Neural cell (in vitro differentiated cells): ENCODE data around the gene RIOK1. TPM values are rescaled to one million over a fixed set of nuclear protein-coding genes. Genes with fewer than 3 reads are reported as not detected.

ENCODE experiments used
- H2AFZ ChIP-seq: fragments of 200-600, 300-800 bp; sonication (generic), shearing (Covaris generic); 2 replicates; pipeline ENCODE4 v1.6.0; 2014; ENCODE audit warnings: low read depth, mild to moderate bottlenecking, antibody characterized with exemption, low read length, moderate library complexity
- H3F3A ChIP-seq: fragments of 200-600 bp; shearing (Covaris generic); 2 replicates; pipeline ENCODE4 v1.6.1; 2016; ENCODE audit warnings: mild to moderate bottlenecking, moderate library complexity, mixed read lengths, antibody characterized with exemption, low read length; ENCODE audit not compliant: insufficient read depth, poor library complexity, severe bottlenecking
- H3K27ac ChIP-seq: fragments of 200-600, 300-800 bp; sonication (generic), shearing (Covaris generic); 2 replicates; pipeline ENCODE4 v1.5.1; 2014; ENCODE audit warnings: mild to moderate bottlenecking, low read length, moderate library complexity
- H3K27me3 ChIP-seq: fragments of 300-800, 200-600 bp; sonication (generic), shearing (Covaris generic); 2 replicates; pipeline ENCODE4 v1.6.0; 2014; ENCODE audit warnings: mild to moderate bottlenecking, low read depth, low read length, moderate library complexity; ENCODE audit not compliant: insufficient read depth
- H3K36me3 ChIP-seq: fragments of 300-800, 200-600 bp; sonication (generic), shearing (Covaris generic); 2 replicates; pipeline ENCODE4 v1.5.1; 2014; ENCODE audit warnings: mild to moderate bottlenecking, antibody characterized with exemption, low read length, moderate library complexity; ENCODE audit not compliant: insufficient read depth
- H3K4me2 ChIP-seq: fragments of 300-800, 200-600 bp; sonication (generic), shearing (Covaris generic); 2 replicates; pipeline ENCODE4 v1.6.0; 2014; ENCODE audit warnings: mild to moderate bottlenecking, low read length
- H3K4me3 ChIP-seq: fragments of 300-800, 200-600 bp; sonication (generic), shearing (Covaris generic); 2 replicates; pipeline ENCODE4 v1.5.1; 2014; ENCODE audit warnings: mild to moderate bottlenecking, low read length, moderate library complexity
- H3K79me2 ChIP-seq: fragments of 200-600 bp; shearing (Covaris generic); replicated peaks from 2 replicates; pipeline ENCODE4 v1.6.0; 2014; ENCODE audit warnings: mild to moderate bottlenecking, low read length, moderate library complexity; ENCODE audit not compliant: insufficient read depth
- H3K9ac ChIP-seq: fragments of 300-800, 200-600 bp; sonication (generic), shearing (Covaris generic); 2 replicates; pipeline ENCODE4 v1.6.1; 2016; ENCODE audit warnings: mild to moderate bottlenecking, low read length, mixed read lengths
- H3K9me2 ChIP-seq: fragments of 200-600 bp; shearing (Covaris generic); 2 replicates; pipeline ENCODE4 v1.6.1; 2016; ENCODE audit warnings: mild to moderate bottlenecking, low read length, mixed read lengths; ENCODE audit not compliant: insufficient read depth
- H3K9me3 ChIP-seq: fragments of 200-600, 300-800 bp; sonication (generic), shearing (Covaris generic); 2 replicates; pipeline ENCODE4 v1.6.1; 2016; ENCODE audit warnings: mild to moderate bottlenecking, mixed run types, low read length, moderate library complexity, mixed read lengths
- H4K20me1 ChIP-seq: fragments of 200-600 bp; shearing (Covaris generic); 2 replicates; pipeline ENCODE4 v1.6.1; 2016; ENCODE audit warnings: mild to moderate bottlenecking, mixed run types; ENCODE audit not compliant: insufficient read depth
- EP300 ChIP-seq: fragments of 450-650 bp; conservative IDR thresholded peaks from 2 replicates; pipeline ENCODE4 v1.6.1; 2014; ENCODE audit warnings: antibody characterized with exemption, mild to moderate bottlenecking, moderate library complexity; ENCODE audit not compliant: poor library complexity, severe bottlenecking
- EZH2 ChIP-seq: fragments of 200-600, 300-800 bp; shearing (Covaris generic), sonication (generic); IDR thresholded peaks from 2 replicates; pipeline ENCODE4 v1.6.1; 2014; ENCODE audit warnings: antibody characterized with exemption, low read length, borderline replicate concordance, mild to moderate bottlenecking; ENCODE audit not compliant: insufficient read depth, poor library complexity, severe bottlenecking
- MXI1 ChIP-seq: fragments of 450-650 bp; conservative IDR thresholded peaks from 2 replicates; pipeline ENCODE4 v1.6.1; 2014; ENCODE audit warnings: antibody characterized with exemption, mild to moderate bottlenecking; ENCODE audit not compliant: poor library complexity, severe bottlenecking
- POLR2AphosphoS5 ChIP-seq: IDR thresholded peaks from 2 replicates; pipeline ENCODE4 v1.6.1; 2012
- RAD21 ChIP-seq: fragments of 450-650 bp; conservative IDR thresholded peaks from 2 replicates; pipeline ENCODE4 v1.6.1; 2014; ENCODE audit warnings: antibody characterized with exemption, mild to moderate bottlenecking, moderate library complexity
- SMC3 ChIP-seq: fragments of 450-650 bp; conservative IDR thresholded peaks from 2 replicates; pipeline ENCODE4 v1.6.1; 2014; ENCODE audit warnings: antibody characterized with exemption, mild to moderate bottlenecking, moderate library complexity; ENCODE audit not compliant: poor library complexity
- TAF1 ChIP-seq: IDR thresholded peaks from 2 replicates; pipeline ENCODE4 v1.6.1; 2012; ENCODE audit warnings: low read depth
- polyA plus RNA-seq: library from polyadenylated mRNA; depleted of rRNA; stranded (reverse); fragments of >200 nt; gene quantifications from 2 replicates; pipeline ENCODE4 v1.2.3, GENCODE V29; 2014
- TF ChIP-seq, protein P1 (sequence below): IDR thresholded peaks from 2 replicates; pipeline ENCODE4 v1.6.1; 2012; ENCODE audit warnings: borderline replicate concordance
- TF ChIP-seq, protein P2 (sequence below): fragments of 450-650 bp; IDR thresholded peaks from 2 replicates; pipeline ENCODE4 v1.5.1; 2014; ENCODE audit warnings: antibody characterized with exemption, mild to moderate bottlenecking, moderate library complexity; ENCODE audit not compliant: poor library complexity, severe bottlenecking

Gene RIOK1
- polyA plus RNA-seq, 1 donor from 2014 or later = 27.4 TPM

DNA sequence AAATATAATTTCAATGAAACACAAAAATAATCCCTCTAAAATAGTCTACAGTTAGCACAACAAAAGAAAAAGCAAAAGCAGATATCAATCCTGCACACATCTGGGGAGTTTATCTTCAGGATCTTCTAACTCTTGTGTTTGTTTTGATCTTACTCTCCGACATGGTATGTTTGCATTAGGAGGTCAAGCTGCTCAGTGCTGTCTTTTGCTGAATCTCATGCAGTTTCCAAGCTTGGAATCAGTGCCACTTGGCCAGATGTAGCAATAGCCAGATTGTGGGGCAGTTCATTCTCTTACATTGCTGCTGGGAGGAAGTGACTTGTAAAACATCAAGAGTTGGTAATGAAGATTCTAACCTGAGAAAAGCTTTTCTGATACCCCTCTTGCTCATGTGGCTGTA lies 29.5 kb downstream of the RIOK1 start:
- Histone ChIP-seq H3K36me3 (peaks cover 17% of the 10 kb centered on the region), H3F3A (no peaks in the 10 kb centered on the region), H3K27ac (no peak overlapping the region), H3K27me3 (no peaks in the 10 kb centered on the region), H3K4me3 (no peak overlapping the region), H2AFZ (no peak overlapping the region), H3K9me2 (no peaks in the 10 kb centered on the region), H3K4me2 (no peak overlapping the region), H3K79me2 (no peaks in the 10 kb centered on the region), H4K20me1 (no peaks in the 10 kb centered on the region), H3K9me3 (no peaks in the 10 kb centered on the region), H3K9ac (no peak overlapping the region)
- TF ChIP-seq SMC3 (no peak), POLR2AphosphoS5 (no peak), RAD21 (no peak), EP300 (no peak), TAF1 (no peak), EZH2 (no peak), MXI1 (no peak)
- TF ChIP-seq, protein P1, sequence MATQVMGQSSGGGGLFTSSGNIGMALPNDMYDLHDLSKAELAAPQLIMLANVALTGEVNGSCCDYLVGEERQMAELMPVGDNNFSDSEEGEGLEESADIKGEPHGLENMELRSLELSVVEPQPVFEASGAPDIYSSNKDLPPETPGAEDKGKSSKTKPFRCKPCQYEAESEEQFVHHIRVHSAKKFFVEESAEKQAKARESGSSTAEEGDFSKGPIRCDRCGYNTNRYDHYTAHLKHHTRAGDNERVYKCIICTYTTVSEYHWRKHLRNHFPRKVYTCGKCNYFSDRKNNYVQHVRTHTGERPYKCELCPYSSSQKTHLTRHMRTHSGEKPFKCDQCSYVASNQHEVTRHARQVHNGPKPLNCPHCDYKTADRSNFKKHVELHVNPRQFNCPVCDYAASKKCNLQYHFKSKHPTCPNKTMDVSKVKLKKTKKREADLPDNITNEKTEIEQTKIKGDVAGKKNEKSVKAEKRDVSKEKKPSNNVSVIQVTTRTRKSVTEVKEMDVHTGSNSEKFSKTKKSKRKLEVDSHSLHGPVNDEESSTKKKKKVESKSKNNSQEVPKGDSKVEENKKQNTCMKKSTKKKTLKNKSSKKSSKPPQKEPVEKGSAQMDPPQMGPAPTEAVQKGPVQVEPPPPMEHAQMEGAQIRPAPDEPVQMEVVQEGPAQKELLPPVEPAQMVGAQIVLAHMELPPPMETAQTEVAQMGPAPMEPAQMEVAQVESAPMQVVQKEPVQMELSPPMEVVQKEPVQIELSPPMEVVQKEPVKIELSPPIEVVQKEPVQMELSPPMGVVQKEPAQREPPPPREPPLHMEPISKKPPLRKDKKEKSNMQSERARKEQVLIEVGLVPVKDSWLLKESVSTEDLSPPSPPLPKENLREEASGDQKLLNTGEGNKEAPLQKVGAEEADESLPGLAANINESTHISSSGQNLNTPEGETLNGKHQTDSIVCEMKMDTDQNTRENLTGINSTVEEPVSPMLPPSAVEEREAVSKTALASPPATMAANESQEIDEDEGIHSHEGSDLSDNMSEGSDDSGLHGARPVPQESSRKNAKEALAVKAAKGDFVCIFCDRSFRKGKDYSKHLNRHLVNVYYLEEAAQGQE = no peak
- TF ChIP-seq, protein P2, sequence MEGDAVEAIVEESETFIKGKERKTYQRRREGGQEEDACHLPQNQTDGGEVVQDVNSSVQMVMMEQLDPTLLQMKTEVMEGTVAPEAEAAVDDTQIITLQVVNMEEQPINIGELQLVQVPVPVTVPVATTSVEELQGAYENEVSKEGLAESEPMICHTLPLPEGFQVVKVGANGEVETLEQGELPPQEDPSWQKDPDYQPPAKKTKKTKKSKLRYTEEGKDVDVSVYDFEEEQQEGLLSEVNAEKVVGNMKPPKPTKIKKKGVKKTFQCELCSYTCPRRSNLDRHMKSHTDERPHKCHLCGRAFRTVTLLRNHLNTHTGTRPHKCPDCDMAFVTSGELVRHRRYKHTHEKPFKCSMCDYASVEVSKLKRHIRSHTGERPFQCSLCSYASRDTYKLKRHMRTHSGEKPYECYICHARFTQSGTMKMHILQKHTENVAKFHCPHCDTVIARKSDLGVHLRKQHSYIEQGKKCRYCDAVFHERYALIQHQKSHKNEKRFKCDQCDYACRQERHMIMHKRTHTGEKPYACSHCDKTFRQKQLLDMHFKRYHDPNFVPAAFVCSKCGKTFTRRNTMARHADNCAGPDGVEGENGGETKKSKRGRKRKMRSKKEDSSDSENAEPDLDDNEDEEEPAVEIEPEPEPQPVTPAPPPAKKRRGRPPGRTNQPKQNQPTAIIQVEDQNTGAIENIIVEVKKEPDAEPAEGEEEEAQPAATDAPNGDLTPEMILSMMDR = no peak

DNA sequence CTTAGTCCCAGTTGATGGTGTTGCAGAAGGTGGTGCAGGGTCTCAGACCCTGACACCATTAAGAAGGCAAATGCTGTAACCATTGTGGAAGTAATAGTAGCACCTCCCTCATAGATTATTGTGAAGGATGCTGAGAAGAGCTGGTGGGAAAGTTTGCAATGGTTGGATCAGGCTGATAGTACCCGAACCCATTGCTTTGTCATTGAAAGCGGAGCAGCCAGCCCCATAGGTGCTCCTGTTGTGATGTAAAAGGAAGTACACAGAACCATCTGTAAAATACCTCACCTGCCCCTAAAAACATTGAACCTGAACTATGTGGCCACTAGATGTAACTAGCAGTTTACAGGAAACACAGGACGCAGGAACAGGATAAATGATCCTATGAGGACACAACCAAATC lies 31.5 kb downstream of the RIOK1 start:
- TF ChIP-seq EZH2 (no peak), POLR2AphosphoS5 (no peak)
- Histone ChIP-seq H3K4me2 (no peak overlapping the region), H3K4me3 (no peak overlapping the region), H3K9me2 (no peaks in the 10 kb centered on the region), H3K9me3 (no peaks in the 10 kb centered on the region), H3F3A (no peaks in the 10 kb centered on the region), H3K9ac (no peak overlapping the region), H3K27me3 (no peaks in the 10 kb centered on the region), H2AFZ (no peak overlapping the region), H4K20me1 (no peaks in the 10 kb centered on the region), H3K27ac (no peak overlapping the region), H3K79me2 (no peaks in the 10 kb centered on the region), H3K36me3 (peaks cover under 1% of the 10 kb centered on the region)

DNA sequence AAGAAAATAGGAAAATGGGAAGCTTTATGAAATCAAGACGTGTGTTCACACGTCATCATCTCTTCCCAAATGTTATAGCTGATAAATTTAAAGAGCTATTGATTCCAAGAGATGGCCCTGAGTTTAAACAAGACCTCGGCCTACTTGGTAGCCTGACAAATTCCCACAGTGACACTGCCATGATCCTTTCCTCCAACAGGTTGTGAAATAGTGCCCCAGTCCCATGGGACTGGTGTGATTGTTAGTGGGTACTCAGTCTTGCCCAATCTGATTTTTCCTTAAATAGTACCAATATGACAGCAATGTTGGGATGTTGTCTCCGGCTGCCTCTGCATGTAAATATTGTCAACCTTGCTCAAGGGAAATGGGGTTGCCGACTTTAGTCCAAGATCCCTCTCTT lies 34.5 kb downstream of the RIOK1 start:
- Histone ChIP-seq H3K9me3 (no peaks in the 10 kb centered on the region), H3K27ac (no peak overlapping the region), H3K36me3 (no peaks in the 10 kb centered on the region), H4K20me1 (no peaks in the 10 kb centered on the region), H3F3A (no peaks in the 10 kb centered on the region), H3K9me2 (no peaks in the 10 kb centered on the region), H3K9ac (no peak overlapping the region), H3K27me3 (no peaks in the 10 kb centered on the region), H3K4me3 (no peak overlapping the region), H2AFZ (no peak overlapping the region), H3K4me2 (no peak overlapping the region), H3K79me2 (no peaks in the 10 kb centered on the region)
- TF ChIP-seq, protein P1 = no peak
- TF ChIP-seq POLR2AphosphoS5 = no peak
- TF ChIP-seq TAF1 = no peak
- TF ChIP-seq SMC3 = no peak
- TF ChIP-seq RAD21 = no peak
- TF ChIP-seq EP300 = no peak
- TF ChIP-seq, protein P2 = no peak
- TF ChIP-seq EZH2 = no peak
- no peak for TF ChIP-seq MXI1
